Thyroid gland (tissue), 4 donors: ENCODE measurements around the gene ABCA4.

Experiments
- POLR2A ChIP-seq, 2 donors: fragments of 450-650 bp; IDR thresholded peaks; one replicate each; pipeline ENCODE4 v1.6.1; 2017; ENCODE audit warnings: antibody characterized with exemption in 2 of 2, mild to moderate bottlenecking in 2 of 2, moderate library complexity in 1 of 2
- TF ChIP-seq, protein P1 (sequence below), 6 experiments: fragments of 200-600 bp in 3 of 6; fragments of 450-650 bp in 3 of 6; sonication (generic) in 3 of 6; IDR thresholded peaks; one replicate each; pipeline ENCODE4 v1.5.1; 2016 to 2019; ENCODE audit warnings: antibody characterized with exemption in 6 of 6, mild to moderate bottlenecking in 2 of 6, inconsistent platforms in 1 of 6, moderate library complexity in 1 of 6

DNA sequence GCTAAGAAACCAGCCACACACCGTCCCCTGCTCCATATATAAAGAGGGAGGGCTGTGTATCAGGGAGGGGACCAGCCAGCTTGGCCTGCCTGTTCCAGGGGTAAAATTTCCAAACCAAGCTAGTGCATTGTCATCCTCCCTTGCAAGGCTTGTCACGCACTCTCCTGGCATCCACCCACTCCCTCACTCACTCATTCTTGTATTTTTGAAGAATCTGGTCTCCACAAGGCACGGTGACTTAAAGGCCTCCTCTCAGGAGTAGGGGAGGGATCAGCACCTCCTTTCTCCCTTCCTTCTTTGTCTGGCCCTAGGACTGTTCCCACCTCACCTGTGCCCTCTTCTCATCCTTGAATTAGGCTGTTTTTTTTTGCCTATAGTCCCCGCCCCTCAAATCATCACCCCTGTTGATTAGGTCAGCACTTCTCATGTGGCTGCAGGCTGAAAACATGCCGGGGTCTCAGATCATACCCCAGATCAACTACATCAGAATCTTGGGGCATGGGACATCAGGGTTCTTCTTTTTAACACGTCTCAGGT is 5.0 kb downstream of the ABCA4 start:
- TF ChIP-seq, protein P1, sequence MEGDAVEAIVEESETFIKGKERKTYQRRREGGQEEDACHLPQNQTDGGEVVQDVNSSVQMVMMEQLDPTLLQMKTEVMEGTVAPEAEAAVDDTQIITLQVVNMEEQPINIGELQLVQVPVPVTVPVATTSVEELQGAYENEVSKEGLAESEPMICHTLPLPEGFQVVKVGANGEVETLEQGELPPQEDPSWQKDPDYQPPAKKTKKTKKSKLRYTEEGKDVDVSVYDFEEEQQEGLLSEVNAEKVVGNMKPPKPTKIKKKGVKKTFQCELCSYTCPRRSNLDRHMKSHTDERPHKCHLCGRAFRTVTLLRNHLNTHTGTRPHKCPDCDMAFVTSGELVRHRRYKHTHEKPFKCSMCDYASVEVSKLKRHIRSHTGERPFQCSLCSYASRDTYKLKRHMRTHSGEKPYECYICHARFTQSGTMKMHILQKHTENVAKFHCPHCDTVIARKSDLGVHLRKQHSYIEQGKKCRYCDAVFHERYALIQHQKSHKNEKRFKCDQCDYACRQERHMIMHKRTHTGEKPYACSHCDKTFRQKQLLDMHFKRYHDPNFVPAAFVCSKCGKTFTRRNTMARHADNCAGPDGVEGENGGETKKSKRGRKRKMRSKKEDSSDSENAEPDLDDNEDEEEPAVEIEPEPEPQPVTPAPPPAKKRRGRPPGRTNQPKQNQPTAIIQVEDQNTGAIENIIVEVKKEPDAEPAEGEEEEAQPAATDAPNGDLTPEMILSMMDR (IDR thresholded peaks at IDR 0.05) = no peak
- no peak for TF ChIP-seq POLR2A (IDR thresholded peaks at IDR 0.05)
